GM12878 (cell line): ENCODE measurements around the gene ANKRD33B. TPM values are rescaled to one million over a fixed set of nuclear protein-coding genes. Genes with fewer than 3 reads are reported as not detected.

Experiments
- ATAC-seq: fragments of 200-7000 bp; cut with Tn5 transposase; 3 replicates; pipeline ENCODE4 v1.9.1; 2020; ENCODE audit warnings: mild to moderate bottlenecking, moderate library complexity
- BruUV-seq: library from RNA; stranded (reverse); fragments of 400-500 nt; replicated peaks from 2 replicates; lab custom pipeline; 2021; lab: Mats Ljungman, UMichigan
- CTCF ChIA-PET: fragments of 300-600 bp; sonication (Branson Sonifier 250); formaldehyde crosslinking; extraction: SDS; loops from one replicate; lab custom pipeline; 2021; ENCODE audit warnings: inconsistent platforms; lab: Yijun Ruan, JAX
- POLR2A ChIA-PET: fragments of 350-600 bp; formaldehyde crosslinking; extraction: SDS; loops from one replicate; lab custom pipeline; 2021; ENCODE audit warnings: inconsistent platforms; lab: Charles Lee
- RAD21 ChIA-PET: fragments of 300-600 bp; sonication (Branson Sonifier 250); formaldehyde crosslinking; loops from one replicate; lab custom pipeline; 2023; ENCODE audit warnings: antibody characterized with exemption; ENCODE audit not compliant: unreplicated experiment; lab: Charles Lee
- SMC1A ChIA-PET: fragments of 300-600 bp; sonication (Branson Sonifier 250); formaldehyde crosslinking; loops from one replicate; lab custom pipeline; 2023; ENCODE audit not compliant: unreplicated experiment, uncharacterized antibody; lab: Charles Lee
- DNase-seq: peaks from one replicate; pipeline ENCODE4 v3.0.0-alpha.2; 2011; ENCODE audit warnings: low read depth, low spot score
- FAIRE-seq: peaks from 3 replicates; lab custom pipeline; 2011; peaks lifted over from hg19 to GRCh38; lab: Jason Lieb, UNC
- H2AFZ ChIP-seq: 2 replicates; pipeline ENCODE4 v1.6.0; 2011; ENCODE audit warnings: low read depth, low read length, control low read depth; ENCODE audit not compliant: control insufficient read depth
- H3K27ac ChIP-seq: 2 replicates; pipeline ENCODE4 v1.5.1; 2011; ENCODE audit warnings: control low read depth; ENCODE audit not compliant: control insufficient read depth, insufficient read depth
- H3K27me3 ChIP-seq, 2 experiments: replicated peaks in 1 of 2; 2 replicates each; pipeline versions ENCODE4 v1.6.0 to v1.6.1; 2011; ENCODE audit warnings: low read length in 1 of 2; ENCODE audit not compliant: control insufficient read depth in 2 of 2, insufficient read depth in 2 of 2
- H3K36me3 ChIP-seq, 2 experiments: 2 replicates each; pipeline ENCODE4 v1.5.1; 2011; ENCODE audit warnings: low read length in 1 of 2; ENCODE audit not compliant: control insufficient read depth in 2 of 2, insufficient read depth in 2 of 2
- H3K4me1 ChIP-seq: 2 replicates; pipeline ENCODE4 v1.6.1; 2011; ENCODE audit warnings: mild to moderate bottlenecking, low read length, moderate library complexity, mixed read lengths; ENCODE audit not compliant: control insufficient read depth, insufficient read depth
- H3K4me2 ChIP-seq: 2 replicates; pipeline ENCODE4 v1.6.0; 2011; ENCODE audit warnings: control low read depth; ENCODE audit not compliant: control insufficient read depth, insufficient read depth
- H3K4me3 ChIP-seq: fragments of 200-600 bp; sonication (generic); 2 replicates; pipeline ENCODE4 v1.5.1; 2016
- H3K79me2 ChIP-seq: 2 replicates; pipeline ENCODE4 v1.6.0; 2011; ENCODE audit warnings: low read length; ENCODE audit not compliant: control insufficient read depth, insufficient read depth
- H3K9ac ChIP-seq: 2 replicates; pipeline ENCODE4 v1.8.0; 2011; ENCODE audit warnings: low read length, control low read depth, mixed read lengths; ENCODE audit not compliant: control insufficient read depth, insufficient read depth
- H3K9me3 ChIP-seq: replicated peaks from 3 replicates; pipeline ENCODE4 v1.5.1; 2011; ENCODE audit warnings: mild to moderate bottlenecking, low read length; ENCODE audit not compliant: control insufficient read depth, insufficient read depth
- H4K20me1 ChIP-seq: 2 replicates; pipeline ENCODE4 v1.6.0; 2011; ENCODE audit not compliant: control insufficient read depth, insufficient read depth
- NFIC ChIP-seq: IDR thresholded peaks from 2 replicates; pipeline ENCODE4 v1.6.1; 2012; ENCODE audit warnings: low read depth, mild to moderate bottlenecking, inconsistent platforms, low read length, moderate library complexity
- POLR2A ChIP-seq: IDR thresholded peaks from 2 replicates; pipeline ENCODE4 v1.6.1; 2011; ENCODE audit warnings: low read depth, mild to moderate bottlenecking, low read length
- RAD51 ChIP-seq: fragments of 450-650 bp; IDR thresholded peaks from 2 replicates; pipeline ENCODE4 v1.6.1; 2016; ENCODE audit warnings: moderate library complexity, mild to moderate bottlenecking, inconsistent platforms
- RCOR1 ChIP-seq: conservative IDR thresholded peaks from 2 replicates; pipeline ENCODE4 v1.6.1; 2012; ENCODE audit warnings: low read depth, low read length, improper control_type of control experiment
- RUNX3 ChIP-seq: IDR thresholded peaks from 2 replicates; pipeline ENCODE4 v1.6.1; 2012; ENCODE audit warnings: low read length, inconsistent platforms
- ZNF384 ChIP-seq: IDR thresholded peaks from 2 replicates; pipeline ENCODE4 v1.6.1; 2012; ENCODE audit warnings: low read depth, mild to moderate bottlenecking, low read length, improper control_type of control experiment, borderline replicate concordance
- ZNF592 ChIP-seq: fragments of 450-650 bp; IDR thresholded peaks from 2 replicates; pipeline ENCODE4 v1.6.1; 2017; ENCODE audit warnings: mild to moderate bottlenecking, moderate library complexity
- WGBS: methylation state at CpG from one replicate; pipeline ENCODE4 v1.1.6; 2016; ENCODE audit warnings: low lambda C conversion rate; ENCODE audit not compliant: insufficient replicate concordance, insufficient coverage; ENCODE audit errors: missing lambda C conversion rate; 5-methylcytosine and 5-hydroxymethylcytosine counted together
- in situ Hi-C: fragments of 300-500 bp; cut with MboI; formaldehyde crosslinking; loops from 9 replicates; pipeline ENCODE4 v1.14.3; 2018; ENCODE audit warnings: mixed read lengths
- intact Hi-C: fragments of 100-400 bp; cut with micrococcal nuclease; formaldehyde crosslinking; loops from one replicate; pipeline ENCODE4 v1.14.2; 2022; ENCODE audit not compliant: unreplicated experiment
- polyA plus RNA-seq, 11 experiments: library from polyadenylated mRNA; depleted of rRNA in 4 of 11; unstranded in 6 of 11; stranded (reverse) in 5 of 11; fragments of >200 nt; fragmentation: Nextera tagmentation in 4 of 11; fragmentation: Illumina TruSeq in 1 of 11; extraction: Ambion mirVana in 4 of 11; extraction: Trizol in 1 of 11; gene quantifications; 1 replicate in 1 of 11; 2 replicates in 10 of 11; pipeline versions ENCODE4 v1.2.1 to v1.2.3, GENCODE V29; 2011 to 2016; ENCODE audit warnings: inconsistent platforms in 2 of 11, missing spikeins in 2 of 11, low read depth in 1 of 11
- total RNA-seq, 4 experiments: library from RNA; depleted of rRNA in 3 of 4; stranded (reverse); fragments of >200 nt in 3 of 4; fragmentation: Illumina TruSeq in 1 of 4; extraction: Trizol in 1 of 4; gene quantifications; 2 replicates each; pipeline versions ENCODE4 v1.2.1 to v1.2.3, GENCODE V29; 2013 to 2021
- TF ChIP-seq, protein P1 (sequence below): fragments of 450-650 bp; IDR thresholded peaks from 2 replicates; pipeline ENCODE4 v1.6.1; 2016; ENCODE audit warnings: mild to moderate bottlenecking

The ANKRD33B gene
- total and polyA plus RNA-seq, 10 of the 15 experiments (the other 5 are each of a cell fraction or from before 2014, with no cell fraction given), result 4.9 to 61.6 (median 15.6) TPM

- no peaks in the 10 kb centered on the region for H3K79me2 ChIP-seq
- in situ Hi-C loops, result no loop called here
- no peak for FAIRE-seq
- RAD21 ChIA-PET, result no interaction called here
- H3K4me2 ChIP-seq, result 0 out of 2 replicates have a peak overlapping the region, but pooled peaks have one; percentile 41
- SMC1A ChIA-PET, result interaction anchor here (1.4 to 2.1 kb wide), 3 partner anchors 8 to 46 kb away, joined by 3 to 10 read pairs (median 4); no protein-coding TSS in a partner anchor
- H3K27ac ChIP-seq, result no peak overlapping the region
- no peak for DNase-seq
- CTCF ChIA-PET, result interaction anchor here (0.6 kb wide), 1 partner anchor 80 kb away, joined by 3 read pairs; no protein-coding TSS in a partner anchor
- intact Hi-C loops, result no loop called here
- no peaks in the 10 kb centered on the region for H4K20me1 ChIP-seq
- POLR2A ChIA-PET, result interaction anchor here (0.9 to 1.4 kb wide), 2 partner anchors 10 to 75 kb away, joined by 3 read pairs; no protein-coding TSS in a partner anchor
- 79% methylated on average over 13 of the region's 14 CpGs for WGBS
- H3K9ac ChIP-seq, result no peak overlapping the region
- H3K36me3 ChIP-seq, result no peaks in the 10 kb centered on the region
- H2AFZ ChIP-seq, result peak overlapping the region; percentile 48
- ATAC-seq, result peak; percentile 78
- no peak overlapping the region for H3K4me3 ChIP-seq
- no TSS peak for BruUV-seq
- H3K27me3 ChIP-seq, result no peaks in the 10 kb centered on the region
- peaks cover 19% of the 10 kb centered on the region for H3K4me1 ChIP-seq
- TF ChIP-seq RUNX3, result peak; percentile 50; the same call in 1 of the 2 replicates
- TF ChIP-seq NFIC, result no peak
- peak; percentile 81 for TF ChIP-seq ZNF384
- no peak for TF ChIP-seq ZNF592
- TF ChIP-seq POLR2A, result peak; percentile 53; the same call in 1 of the 2 replicates
- TF ChIP-seq, protein P1, sequence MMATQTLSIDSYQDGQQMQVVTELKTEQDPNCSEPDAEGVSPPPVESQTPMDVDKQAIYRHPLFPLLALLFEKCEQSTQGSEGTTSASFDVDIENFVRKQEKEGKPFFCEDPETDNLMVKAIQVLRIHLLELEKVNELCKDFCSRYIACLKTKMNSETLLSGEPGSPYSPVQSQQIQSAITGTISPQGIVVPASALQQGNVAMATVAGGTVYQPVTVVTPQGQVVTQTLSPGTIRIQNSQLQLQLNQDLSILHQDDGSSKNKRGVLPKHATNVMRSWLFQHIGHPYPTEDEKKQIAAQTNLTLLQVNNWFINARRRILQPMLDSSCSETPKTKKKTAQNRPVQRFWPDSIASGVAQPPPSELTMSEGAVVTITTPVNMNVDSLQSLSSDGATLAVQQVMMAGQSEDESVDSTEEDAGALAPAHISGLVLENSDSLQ, result peak; percentile 50; the same call in 1 of the 2 replicates
- no peak for TF ChIP-seq RAD51
- no peak for TF ChIP-seq RCOR1
- H3K9me3 ChIP-seq, result no peaks in the 10 kb centered on the region; the same call in 2 of the 3 replicates
These were observed 11.4 kb upstream of the ANKRD33B start for GRCh38 chr5:10552183-10553143.
